ENCODE results near the gene SIRT3. TPM values are rescaled to one million over a fixed set of nuclear protein-coding genes. Genes with fewer than 3 reads are reported as not detected.

SIRT3 gene
- total and polyA plus RNA-seq, 5 experiments from 2014 or later: 6.5 to 33.7 (median 14.6) TPM

- H3K27ac Mint-ChIP-seq: peak overlapping the region in 3 of 10 donors; percentile 73 to 90 (median 78)
- ATAC-seq (no peak), DNase-seq (no peak)
- peak overlapping the region in 2 of 10 donors; percentile 68 to 71 for H3K4me3 Mint-ChIP-seq
- H3K27me3 Mint-ChIP-seq: no peaks in the 10 kb centered on the region
- peaks cover 8 to 29% (median 23%) of the 10 kb centered on the region in 4 donors for H3K4me1 Mint-ChIP-seq
- POLR2A ChIA-PET: interaction anchor here (0.9 to 2.2 kb wide), 3 partner anchors 10 to 67 kb away, joined by 3 to 4 read pairs (median 3); no protein-coding TSS in a partner anchor
- no peaks in the 10 kb centered on the region for H3K9me3 Mint-ChIP-seq
- H3K36me3 Mint-ChIP-seq: peaks cover 0 to 49% (median 0%) of the 10 kb centered on the region in 3 donors
Measured at GRCh38 chr11:211741-212140, 24.4 kb downstream of the SIRT3 start.

GRCh38 chr11:211295-211694, 24.8 kb downstream of the SIRT3 start:
- peak overlapping the region in 7 of 10 donors; percentile 9 to 71 (median 44) for H3K4me3 Mint-ChIP-seq
- peak overlapping the region in 7 of 10 donors; percentile 30 to 90 (median 69) for H3K27ac Mint-ChIP-seq
- no peaks in the 10 kb centered on the region for H3K27me3 Mint-ChIP-seq
- ATAC-seq (no peak), DNase-seq (no peak)
- no peaks in the 10 kb centered on the region for H3K9me3 Mint-ChIP-seq
- POLR2A ChIA-PET: interaction anchor here (2.2 kb wide), 1 partner anchor 24 kb away, joined by 4 read pairs; no protein-coding TSS in a partner anchor
- H3K4me1 Mint-ChIP-seq: peaks cover 8 to 32% (median 27%) of the 10 kb centered on the region in 4 donors
- H3K36me3 Mint-ChIP-seq: peaks cover 0 to 49% (median 0%) of the 10 kb centered on the region in 3 donors

- Mint-ChIP-seq H3K27me3 (no peaks in the 10 kb centered on the region), H3K27ac (peak overlapping the region in 5 of 10 donors; percentile 18 to 100 (median 69)), H3K4me3 (peak overlapping the region in 7 of 10 donors; percentile 8 to 99 (median 44)), H3K4me1 (peaks cover 12 to 37% (median 32%) of the 10 kb centered on the region in 4 donors), H3K9me3 (no peaks in the 10 kb centered on the region), H3K36me3 (peaks cover 0 to 47% (median 0%) of the 10 kb centered on the region in 3 donors)
- POLR2A ChIA-PET: no interaction called here
- ATAC-seq (no peak), DNase-seq (no peak)
Measured at GRCh38 chr11:210803-211180, 25.4 kb downstream of the SIRT3 start.

GRCh38 chr11:210122-210802, 25.9 kb downstream of the SIRT3 start:
- H3K36me3 Mint-ChIP-seq: peaks cover 0 to 41% (median 0%) of the 10 kb centered on the region in 3 donors
- no peak for DNase-seq
- POLR2A ChIA-PET: interaction anchor here (1.3 to 5.3 kb wide), 8 partner anchors 21 to 296 kb away, joined by 3 to 78 read pairs (median 20); partner anchors contain the start of genes IFITM5, NLRP6, PSMD13 and RNH1

GRCh38 chr11:209275-210121, 26.6 kb downstream of the SIRT3 start:
- Mint-ChIP-seq H3K27ac (peak overlapping the region in 9 of 10 donors; percentile 96 to 100 (median 99)), H3K36me3 (peaks cover 0 to 38% (median 0%) of the 10 kb centered on the region in 3 donors), H3K9me3 (no peaks in the 10 kb centered on the region), H3K4me1 (peaks cover 12 to 46% (median 41%) of the 10 kb centered on the region in 4 donors), H3K27me3 (no peaks in the 10 kb centered on the region), H3K4me3 (peak overlapping the region; percentile 86 to 99 (median 96))
- ATAC-seq: no peak
- no peak for DNase-seq
- POLR2A ChIA-PET: interaction anchor here (0.7 to 5.3 kb wide), 15 partner anchors 18 to 327 kb away, joined by 3 to 78 read pairs (median 5); partner anchors contain the start of genes IFITM5, NLRP6, PSMD13 and PTDSS2

More at GRCh38 chr11:210122-210802, 25.9 kb downstream of the SIRT3 start:
- H3K27me3 Mint-ChIP-seq: no peaks in the 10 kb centered on the region
- no peak for ATAC-seq
- peak overlapping the region in 8 of 10 donors; percentile 52 to 100 (median 84) for H3K27ac Mint-ChIP-seq
- H3K9me3 Mint-ChIP-seq: no peaks in the 10 kb centered on the region
- H3K4me3 Mint-ChIP-seq: peak overlapping the region; percentile 22 to 99 (median 94)
- peaks cover 12 to 38% (median 37%) of the 10 kb centered on the region in 4 donors for H3K4me1 Mint-ChIP-seq

- Mint-ChIP-seq H3K27ac (peak overlapping the region; percentile 77 to 100 (median 99)), H3K4me3 (peak overlapping the region; percentile 86 to 99 (median 96)), H3K9me3 (no peaks in the 10 kb centered on the region), H3K4me1 (peaks cover 13 to 52% (median 47%) of the 10 kb centered on the region in 4 donors), H3K36me3 (peaks cover 0 to 37% (median 0%) of the 10 kb centered on the region in 3 donors), H3K27me3 (no peaks in the 10 kb centered on the region)
- POLR2A ChIA-PET: interaction anchor here (0.7 to 5.3 kb wide), 16 partner anchors 18 to 327 kb away, joined by 3 to 78 read pairs (median 5); partner anchors contain the start of genes IFITM5, NLRP6, PSMD13 and PTDSS2
- no peak for DNase-seq
- peak in 1 of 2 donors; percentile 4 for ATAC-seq
Measured at GRCh38 chr11:208917-209260, 27.3 kb downstream of the SIRT3 start.

GRCh38 chr11:208181-208916, 27.8 kb downstream of the SIRT3 start:
- peak overlapping the region; percentile 96 to 100 (median 99) for H3K27ac Mint-ChIP-seq
- peaks cover 17 to 57% (median 52%) of the 10 kb centered on the region in 4 donors for H3K4me1 Mint-ChIP-seq
- ATAC-seq (peak; percentile 66 to 70), DNase-seq (peak; percentile 74 to 89 (median 81))
- no peaks in the 10 kb centered on the region for H3K27me3 Mint-ChIP-seq
- POLR2A ChIA-PET: interaction anchor here (0.7 to 5.3 kb wide), 21 partner anchors 10 to 367 kb away, joined by 3 to 78 read pairs (median 7); partner anchors contain the start of genes IFITM5, NLRP6, PGGHG and PHRF1
- no peaks in the 10 kb centered on the region for H3K9me3 Mint-ChIP-seq
- H3K36me3 Mint-ChIP-seq: peaks cover 0 to 39% (median 0%) of the 10 kb centered on the region in 3 donors
- peak overlapping the region; percentile 86 to 99 (median 96) for H3K4me3 Mint-ChIP-seq

- Mint-ChIP-seq H3K27me3 (no peaks in the 10 kb centered on the region), H3K4me1 (peaks cover 18 to 59% (median 57%) of the 10 kb centered on the region in 4 donors), H3K9me3 (no peaks in the 10 kb centered on the region), H3K36me3 (peaks cover 0 to 35% (median 0%) of the 10 kb centered on the region in 3 donors), H3K27ac (peak overlapping the region; percentile 96 to 100 (median 99)), H3K4me3 (peak overlapping the region; percentile 86 to 99 (median 96))
- POLR2A ChIA-PET: interaction anchor here (0.8 to 5.3 kb wide), 30 partner anchors 9 to 611 kb away, joined by 3 to 78 read pairs (median 7); partner anchors contain the start of genes DEAF1, HRAS, IFITM2 and NLRP6
- no peak for DNase-seq
- peak; percentile 29 to 33 for ATAC-seq
Measured at GRCh38 chr11:207863-208180, 28.3 kb downstream of the SIRT3 start.

- peak; percentile 76 to 86 for ATAC-seq
- POLR2A ChIA-PET: interaction anchor here (0.5 to 5.3 kb wide), 36 partner anchors 9 to 1102 kb away, joined by 3 to 78 read pairs (median 6); partner anchors contain the start of genes ANO9, DEAF1, HRAS and IFITM2
- H3K9me3 Mint-ChIP-seq: no peaks in the 10 kb centered on the region
- peak within 1 kb of the TSS; percentile 86 to 99 (median 96) for H3K4me3 Mint-ChIP-seq
- DNase-seq: peak; percentile 90 to 99 (median 97)
- H3K36me3 Mint-ChIP-seq: peaks cover 0 to 33% (median 0%) of the 10 kb centered on the region in 3 donors
- H3K4me1 Mint-ChIP-seq: peaks cover 20 to 64% (median 62%) of the 10 kb centered on the region in 4 donors
- H3K27ac Mint-ChIP-seq: peak within 1 kb of the TSS; percentile 96 to 100 (median 99)
- H3K27me3 Mint-ChIP-seq: no peaks in the 10 kb centered on the region
Measured at GRCh38 chr11:207208-207862, 28.8 kb downstream of the SIRT3 start, which contains the start of the genes BET1L and RIC8A. Gene BET1L (minus strand): TSS chr11:207399. CDS start chr11:207321, 78 bp downstream. Gene RIC8A (plus strand): TSS chr11:207708. CDS start chr11:208855, 1,147 bp downstream.

GRCh38 chr11:206526-207207, 29.5 kb downstream of the SIRT3 start:
- peak overlapping the region; percentile 96 to 100 (median 99) for H3K27ac Mint-ChIP-seq
- H3K9me3 Mint-ChIP-seq: no peaks in the 10 kb centered on the region
- DNase-seq: peak in 4 of 10 donors; percentile 14 to 37 (median 34)
- POLR2A ChIA-PET: interaction anchor here (0.5 to 5.3 kb wide), 36 partner anchors 8 to 1102 kb away, joined by 3 to 78 read pairs (median 6); partner anchors contain the start of genes ANO9, DEAF1, HRAS and IFITM2
- peaks cover 25 to 70% (median 69%) of the 10 kb centered on the region in 4 donors for H3K4me1 Mint-ChIP-seq
- no peaks in the 10 kb centered on the region for H3K27me3 Mint-ChIP-seq
- H3K4me3 Mint-ChIP-seq: peak overlapping the region; percentile 86 to 99 (median 96)
- peaks cover 0 to 26% (median 0%) of the 10 kb centered on the region in 3 donors for H3K36me3 Mint-ChIP-seq
- peak in 1 of 2 donors; percentile 0 for ATAC-seq
